ENCODE results near the gene ACP5.

Gene ACP5

DNA sequence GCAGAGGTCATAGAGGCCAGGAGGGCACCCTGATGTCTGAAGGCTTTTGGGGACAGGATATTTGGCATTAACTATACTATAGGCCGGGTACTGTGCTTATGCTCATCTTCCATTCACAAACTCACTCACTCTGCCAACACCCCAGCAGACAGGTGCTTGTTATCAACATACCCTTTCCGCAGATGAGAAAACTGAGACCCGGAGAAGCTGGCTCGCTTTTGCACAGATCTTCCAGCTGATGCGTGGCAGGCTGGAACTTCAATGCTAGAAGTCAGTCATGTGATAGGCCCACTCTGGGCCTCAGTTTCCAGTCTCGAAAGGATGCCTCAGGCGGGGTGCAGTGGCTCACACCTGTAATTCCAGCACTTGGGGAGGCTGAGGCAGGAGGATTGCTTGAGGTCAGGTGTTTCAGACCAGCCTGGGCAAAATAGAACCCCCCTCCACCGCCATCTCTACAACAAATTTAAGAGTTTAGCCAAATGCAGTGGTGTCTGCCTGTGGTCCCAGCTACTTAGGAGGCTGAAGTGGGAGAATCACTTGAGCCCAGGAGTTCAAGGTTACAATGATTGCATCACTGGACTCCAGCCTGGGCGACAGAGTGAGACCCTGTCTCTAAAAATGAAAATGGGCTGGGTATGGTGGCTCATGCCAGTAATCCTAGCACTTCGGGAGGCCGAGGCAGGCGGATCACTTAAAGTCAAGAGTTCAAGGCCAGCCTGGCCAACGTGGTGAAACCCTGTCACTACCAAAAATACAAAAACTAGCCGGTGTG, 29.3 kb downstream of the ACP5 start:
- no peak for DNase-seq (ENCODE audit: low read depth)

DNA sequence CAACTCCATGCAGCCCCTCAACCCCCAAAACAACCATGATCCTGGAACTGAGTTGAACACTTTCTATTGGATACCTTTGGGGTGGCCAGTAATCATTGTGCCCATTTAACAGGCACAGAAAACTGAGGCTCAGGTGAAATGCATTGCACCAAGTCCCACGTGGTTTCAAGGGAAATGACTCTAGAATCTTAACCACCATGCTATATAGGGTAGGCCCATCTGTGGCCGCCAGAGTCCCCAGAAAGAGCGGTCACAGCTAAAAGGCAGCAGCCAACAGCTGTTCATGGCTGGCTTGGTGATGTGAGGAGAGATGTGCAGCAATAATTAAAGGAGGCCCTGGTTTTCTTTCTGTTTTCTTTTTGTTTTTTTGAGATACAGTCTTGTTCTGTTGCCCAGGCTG, 36.2 kb downstream of the ACP5 start:
- no peak for DNase-seq (ENCODE audit: low read depth)

DNA sequence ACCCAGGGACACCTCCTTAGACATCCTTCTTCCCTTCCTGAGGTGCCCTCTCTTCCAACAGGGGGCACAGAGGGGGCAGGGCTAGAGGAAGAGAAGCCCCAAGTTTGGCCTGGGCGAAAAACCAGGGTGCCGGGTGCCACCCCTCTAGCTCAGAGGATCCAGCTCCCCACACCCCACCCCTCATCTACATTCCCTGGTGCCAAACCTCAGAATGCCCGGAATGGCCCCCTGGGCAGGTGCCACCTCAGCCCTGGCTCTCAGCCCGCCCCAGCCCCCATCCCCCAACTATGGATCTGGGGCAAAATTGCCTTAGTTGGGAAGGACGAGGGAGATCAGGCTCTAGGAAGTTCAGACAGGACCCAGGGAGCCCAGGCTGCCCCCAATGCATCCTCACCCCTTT, 36.8 kb downstream of the ACP5 start:
- DNase-seq (ENCODE audit: low read depth), result no peak

DNA sequence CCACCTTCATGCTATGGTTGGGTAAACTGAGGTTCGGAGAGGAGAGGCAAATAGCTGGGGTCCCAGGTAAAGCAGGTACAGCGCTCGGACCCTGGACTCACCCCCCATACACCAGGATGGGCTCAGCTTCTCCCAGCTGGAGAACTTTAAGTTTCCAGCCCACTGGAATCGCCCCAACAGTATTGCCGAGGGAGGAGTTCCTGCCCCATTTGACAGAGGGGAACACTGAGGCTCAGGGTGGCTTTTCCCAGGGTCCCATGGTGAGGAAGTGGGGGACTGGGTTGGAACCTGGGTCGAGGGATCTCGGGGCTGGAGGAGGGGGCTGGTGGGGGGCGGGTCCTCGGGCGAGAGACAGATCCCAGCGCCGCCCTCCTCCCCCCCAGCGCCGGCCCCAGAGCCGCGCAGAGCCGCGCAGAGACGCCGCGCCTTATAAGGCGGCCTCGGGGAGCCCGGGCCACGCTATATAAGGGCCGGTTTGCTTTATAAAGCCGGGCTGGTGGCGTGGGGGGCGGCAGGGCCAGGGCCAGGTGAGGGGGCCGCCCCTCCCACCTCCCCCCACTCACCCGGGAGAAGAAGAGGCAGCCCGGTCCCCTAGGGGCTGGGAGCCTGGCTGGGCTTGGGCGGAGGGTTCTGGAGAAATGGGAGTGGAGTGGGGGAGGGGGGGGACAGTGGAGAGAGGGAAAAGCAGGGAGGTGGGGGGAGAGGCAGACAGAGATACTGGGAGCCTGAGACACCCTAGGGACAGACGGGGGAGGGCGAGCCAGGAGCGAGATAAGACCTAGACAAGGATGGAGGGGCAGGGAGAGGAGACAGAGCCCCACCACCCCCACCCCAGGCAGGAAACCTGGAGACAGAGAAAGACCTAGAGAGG, 37.7 kb downstream of the ACP5 start:
- no peak for DNase-seq (ENCODE audit: low read depth)

DNA sequence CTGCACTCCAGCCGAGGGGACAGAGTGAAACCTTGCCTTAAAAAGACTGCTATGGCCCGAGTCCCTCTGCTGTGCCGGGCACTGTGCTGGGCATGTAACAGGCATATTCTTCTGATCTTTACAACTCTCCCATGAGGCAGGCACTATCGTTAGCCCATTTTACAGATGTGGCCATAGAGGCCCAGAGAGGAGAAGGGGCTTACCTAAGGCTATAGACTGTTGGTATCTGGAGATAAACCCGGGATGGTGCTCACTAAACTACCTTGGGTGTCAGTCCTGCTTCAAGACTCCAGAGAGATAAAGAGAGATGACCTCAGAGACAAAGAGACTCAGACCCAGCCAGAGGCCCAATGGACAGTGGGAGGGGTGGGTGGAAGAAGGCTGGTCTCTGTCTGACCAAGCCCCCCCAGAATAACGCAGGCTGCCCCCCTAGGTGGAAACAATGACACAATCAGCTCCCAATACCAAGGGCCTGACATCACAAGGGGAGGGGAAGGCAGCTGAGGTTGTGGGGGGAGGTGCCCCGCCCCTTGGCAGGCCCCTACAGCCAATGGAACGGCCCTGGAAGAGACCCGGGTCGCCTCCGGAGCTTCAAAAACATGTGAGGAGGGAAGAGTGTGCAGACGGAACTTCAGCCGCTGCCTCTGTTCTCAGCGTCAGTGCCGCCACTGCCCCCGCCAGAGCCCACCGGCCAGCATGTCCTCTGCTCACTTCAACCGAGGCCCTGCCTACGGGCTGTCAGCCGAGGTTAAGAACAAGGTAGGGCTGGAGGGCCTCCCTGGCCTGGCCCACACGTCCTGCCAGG, 39.0 kb downstream of the ACP5 start, which contains the start of gene CNN1:
Gene CNN1 (plus strand): TSS at position 620 of the 805 bp plus-strand sequence. CDS start 77 bp downstream, at position 697.
- DNase-seq (ENCODE audit: low read depth), result no peak

DNA sequence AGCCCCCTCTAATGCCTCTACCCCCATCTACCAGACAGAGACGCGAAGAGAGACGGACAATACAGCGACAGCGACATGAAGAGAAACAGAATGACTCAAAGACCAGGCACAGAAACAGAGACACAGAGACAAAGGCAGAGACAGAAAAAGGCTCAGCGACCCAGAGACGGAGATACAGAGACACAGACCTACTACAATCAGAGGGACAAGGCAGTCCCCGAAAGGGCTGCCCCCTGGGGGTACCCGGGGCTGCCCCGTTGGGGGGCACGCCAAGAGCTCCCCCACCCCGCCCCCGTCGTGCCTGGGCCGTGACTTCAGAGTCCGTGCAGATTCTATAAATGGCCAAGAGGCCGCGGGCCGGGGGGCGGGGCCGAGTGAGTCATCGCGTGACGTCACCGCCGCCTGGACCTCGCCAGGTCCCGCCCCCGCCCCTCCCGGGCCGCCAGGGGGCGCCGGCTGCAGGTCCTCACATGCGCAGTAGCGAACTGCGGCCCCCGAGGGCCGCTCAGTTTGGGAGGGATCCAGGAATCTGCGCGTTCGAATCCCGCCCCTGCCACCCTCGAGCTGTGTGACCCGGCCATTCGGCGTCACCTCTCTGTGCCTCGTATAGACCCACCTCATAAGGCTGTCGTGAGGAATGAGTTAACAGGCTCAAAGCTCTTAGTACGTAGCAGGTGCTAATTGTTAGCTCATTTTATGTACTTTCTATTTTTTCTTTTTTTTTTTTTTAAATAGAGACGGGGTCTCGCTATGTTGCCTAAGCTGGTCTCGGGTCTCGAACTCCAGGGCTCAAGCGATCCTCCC, 41.5 kb downstream of the ACP5 start:
- DNase-seq (ENCODE audit: low read depth), result peak; percentile 69

DNA sequence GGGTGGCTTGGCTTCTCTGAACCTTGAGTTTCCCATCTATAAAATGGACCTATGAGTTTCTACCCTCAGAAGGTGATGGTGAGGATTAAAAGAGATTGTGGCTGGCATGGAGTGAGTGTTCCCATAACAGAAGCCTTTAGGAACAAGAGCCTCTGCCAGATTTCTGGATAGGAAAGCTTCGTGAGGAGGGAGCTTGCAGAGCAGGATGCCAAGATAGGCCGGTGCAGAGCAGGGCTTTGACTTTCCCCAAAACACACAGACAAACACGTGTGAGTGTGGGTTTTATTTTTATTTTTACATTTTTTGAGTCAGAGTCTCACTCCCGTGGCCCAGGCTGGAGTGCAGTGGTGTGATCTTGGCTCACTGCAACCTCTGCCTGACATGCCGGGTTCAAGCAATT, 42.5 kb downstream of the ACP5 start:
- no peak for DNase-seq (ENCODE audit: low read depth)

DNA sequence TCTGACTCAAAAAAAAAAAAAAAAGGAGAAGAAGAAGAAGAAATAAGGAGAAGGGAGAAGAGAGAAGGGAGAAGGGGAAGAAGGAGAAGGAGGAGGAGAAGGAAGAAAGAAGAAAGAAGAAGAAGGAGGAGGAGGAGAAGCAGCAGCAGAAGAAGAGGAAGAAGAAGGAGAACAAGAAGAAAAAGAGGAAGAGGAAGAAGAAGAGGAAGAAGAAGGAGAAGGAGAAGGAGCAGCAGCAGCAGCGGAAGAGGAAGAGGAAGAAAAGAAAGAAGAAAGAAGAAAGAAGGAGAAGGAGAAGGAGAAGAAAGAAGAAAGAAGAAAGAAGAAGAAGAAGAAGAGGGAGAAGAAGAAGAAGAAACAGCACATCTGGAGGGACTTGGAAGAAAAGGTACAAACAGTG, 42.9 kb downstream of the ACP5 start:
- no peak for DNase-seq (ENCODE audit: low read depth)

DNA sequence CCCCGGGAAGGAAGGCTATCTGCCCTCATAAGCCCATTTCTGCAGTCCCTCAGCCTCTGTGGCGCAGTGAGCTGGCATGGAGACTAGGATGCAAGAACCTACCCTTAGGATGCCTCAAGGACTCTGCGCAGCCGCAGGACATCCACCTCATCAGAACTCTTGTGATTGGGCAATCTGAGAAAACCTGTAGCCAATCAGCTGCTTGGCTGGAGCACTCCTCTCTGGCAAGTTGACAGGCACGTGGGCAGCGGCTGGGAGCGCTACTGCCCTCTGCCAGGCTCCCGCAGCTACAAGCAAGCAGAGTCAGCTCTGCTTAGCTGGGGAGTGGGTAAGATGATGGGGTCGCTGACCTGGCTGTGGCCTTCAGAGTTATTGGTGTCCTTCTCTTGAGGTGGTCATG, 47.0 kb downstream of the ACP5 start:
- no peak for DNase-seq (ENCODE audit: low read depth)

DNA sequence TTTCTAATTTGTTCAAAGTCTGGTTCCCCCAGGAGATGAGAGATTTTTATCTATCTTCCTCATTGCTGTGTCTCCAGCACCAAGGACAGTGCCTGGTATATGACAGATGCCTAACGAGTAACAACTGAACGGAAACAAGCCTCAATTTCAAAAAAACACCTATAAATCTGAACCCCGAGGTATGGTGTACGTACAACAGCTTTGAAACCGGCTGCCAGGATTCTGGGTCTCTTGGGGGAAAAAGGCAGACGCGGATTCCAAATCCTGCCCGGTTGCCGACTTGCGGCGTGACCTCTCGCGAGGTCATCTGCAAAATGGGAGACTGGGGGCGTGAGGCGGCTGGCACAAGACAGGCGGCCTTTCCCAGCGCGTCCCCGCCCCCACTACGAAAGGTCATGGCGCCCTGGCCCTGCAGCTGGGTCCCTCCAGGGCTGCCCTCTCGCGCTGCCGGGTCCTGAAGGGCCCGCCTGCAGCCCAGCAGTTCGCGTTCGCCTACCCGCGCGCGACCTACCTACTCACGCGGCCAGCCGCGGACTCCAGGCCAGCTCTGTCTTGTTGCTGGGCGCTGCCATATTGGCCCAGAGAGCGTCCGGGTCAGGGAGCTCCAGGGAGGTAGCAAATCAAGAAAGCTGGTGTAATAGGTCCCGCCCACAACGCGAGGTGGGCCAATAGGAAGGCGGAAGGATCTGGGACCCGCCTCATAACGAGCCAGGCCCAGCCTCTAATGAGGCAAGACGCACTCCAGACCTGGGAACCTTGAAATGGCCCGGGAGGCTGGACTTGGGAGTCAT, 48.7 kb downstream of the ACP5 start, which contains the start of gene ECSIT:
Gene ECSIT (minus strand): TSS at position 584 of the 791 bp plus-strand sequence. CDS start 9,964 bp downstream, outside the sequence.
- peak; percentile 87 for DNase-seq (ENCODE audit: low read depth)
